ENCODE data around the gene ECI1. TPM values are rescaled to one million over a fixed set of nuclear protein-coding genes. Genes with fewer than 3 reads are reported as not detected.

Gene ECI1
- total RNA-seq, 2 donors from 2014 or later: 71.8 to 108 TPM

DNA sequence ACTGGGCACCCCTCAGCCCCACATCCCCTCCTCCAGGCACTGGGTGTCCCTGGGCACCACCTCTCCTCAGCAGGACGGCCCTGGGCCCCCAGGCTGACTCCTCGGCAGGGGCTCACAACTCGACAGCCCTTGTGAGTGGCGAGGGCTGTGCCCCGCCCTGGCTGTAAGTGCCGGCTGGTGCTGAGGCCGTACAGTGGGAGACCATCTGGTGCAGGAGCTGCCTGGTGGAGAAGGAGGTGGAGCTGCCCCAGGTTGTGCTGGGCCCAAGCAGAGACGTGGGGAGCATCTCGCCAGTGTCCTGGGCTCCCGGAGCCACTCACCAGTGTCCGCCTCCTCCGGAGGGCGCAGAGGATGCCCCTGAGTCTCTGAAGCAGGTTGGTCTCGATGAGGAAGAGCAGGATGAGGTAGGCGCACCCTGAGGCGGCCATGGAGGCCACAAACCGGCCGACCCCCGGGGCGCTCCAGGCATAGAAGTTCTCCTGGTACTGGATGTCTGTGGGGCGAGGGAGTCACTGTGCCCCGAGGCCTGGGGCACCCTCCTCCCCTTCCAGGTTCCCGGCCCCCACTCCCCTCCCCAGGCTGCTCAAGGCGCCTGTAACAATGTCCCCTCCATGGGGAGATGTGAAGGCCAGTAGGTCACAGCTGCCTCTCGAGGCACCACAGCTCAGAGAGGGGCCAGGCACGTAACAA is 31.6 kb upstream of the ECI1 start:
- H3K36me3 ChIP-seq: peaks cover 36% of the 10 kb centered on the region
- H3K4me1 ChIP-seq: no peaks in the 10 kb centered on the region
- no peaks in the 10 kb centered on the region for H3K9me3 ChIP-seq
- no peaks in the 10 kb centered on the region for H3K27me3 ChIP-seq
- no peak overlapping the region for H3K27ac ChIP-seq
- TF ChIP-seq, protein P1, sequence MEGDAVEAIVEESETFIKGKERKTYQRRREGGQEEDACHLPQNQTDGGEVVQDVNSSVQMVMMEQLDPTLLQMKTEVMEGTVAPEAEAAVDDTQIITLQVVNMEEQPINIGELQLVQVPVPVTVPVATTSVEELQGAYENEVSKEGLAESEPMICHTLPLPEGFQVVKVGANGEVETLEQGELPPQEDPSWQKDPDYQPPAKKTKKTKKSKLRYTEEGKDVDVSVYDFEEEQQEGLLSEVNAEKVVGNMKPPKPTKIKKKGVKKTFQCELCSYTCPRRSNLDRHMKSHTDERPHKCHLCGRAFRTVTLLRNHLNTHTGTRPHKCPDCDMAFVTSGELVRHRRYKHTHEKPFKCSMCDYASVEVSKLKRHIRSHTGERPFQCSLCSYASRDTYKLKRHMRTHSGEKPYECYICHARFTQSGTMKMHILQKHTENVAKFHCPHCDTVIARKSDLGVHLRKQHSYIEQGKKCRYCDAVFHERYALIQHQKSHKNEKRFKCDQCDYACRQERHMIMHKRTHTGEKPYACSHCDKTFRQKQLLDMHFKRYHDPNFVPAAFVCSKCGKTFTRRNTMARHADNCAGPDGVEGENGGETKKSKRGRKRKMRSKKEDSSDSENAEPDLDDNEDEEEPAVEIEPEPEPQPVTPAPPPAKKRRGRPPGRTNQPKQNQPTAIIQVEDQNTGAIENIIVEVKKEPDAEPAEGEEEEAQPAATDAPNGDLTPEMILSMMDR (IDR thresholded peaks at IDR 0.05): no peak
- no peak overlapping the region for H3K4me3 ChIP-seq
- no peak for DNase-seq (ENCODE audit: low spot score)

DNA sequence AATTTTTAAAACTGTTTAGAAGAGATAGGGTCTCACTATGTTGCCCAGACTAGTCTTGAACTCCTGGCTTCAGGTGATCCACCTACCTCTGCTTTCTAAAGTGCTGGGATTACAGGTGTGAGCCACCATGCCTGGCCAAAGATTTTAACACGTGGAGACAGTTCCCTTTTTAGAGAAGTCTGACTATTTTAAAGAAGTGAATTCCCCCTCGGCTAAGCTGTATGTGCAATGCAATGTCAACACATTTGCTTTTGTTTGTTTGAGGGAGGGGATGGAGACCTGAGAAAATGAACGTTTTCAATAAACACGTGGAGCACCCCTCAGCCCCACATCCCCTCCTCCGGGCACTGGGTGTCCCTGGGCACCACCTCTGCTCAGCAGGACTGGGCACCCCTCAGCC is 30.9 kb upstream of the ECI1 start:
- H3K9me3 ChIP-seq: no peaks in the 10 kb centered on the region
- peaks cover 33% of the 10 kb centered on the region for H3K36me3 ChIP-seq

DNA sequence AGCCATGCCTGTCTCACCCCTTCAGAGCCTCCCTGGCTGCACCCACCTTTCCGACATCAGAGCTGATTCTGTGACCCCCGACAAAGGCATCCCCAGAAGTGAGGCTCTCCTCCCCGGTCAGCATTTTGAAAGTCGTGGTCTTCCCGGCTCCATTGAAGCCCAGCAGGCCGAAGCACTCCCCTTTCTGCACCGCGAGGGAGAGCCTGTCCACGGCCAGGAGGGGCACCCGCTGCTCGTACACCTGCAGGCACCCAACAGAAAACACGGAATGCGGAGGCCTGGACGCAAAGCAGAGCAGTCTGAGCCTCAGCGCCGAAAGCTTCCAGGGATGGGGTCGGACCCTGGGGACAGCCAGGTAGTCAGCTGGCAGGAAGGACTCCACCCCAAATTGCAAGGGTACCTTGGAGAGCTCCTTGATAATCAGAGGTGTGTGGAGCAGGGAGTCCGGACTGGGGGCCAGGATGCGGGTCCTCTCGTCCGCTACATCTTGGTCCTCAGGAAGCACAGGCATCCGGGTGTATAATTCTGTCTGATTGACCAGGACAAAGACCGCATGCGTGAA is 29.7 kb upstream of the ECI1 start:
- TF ChIP-seq, protein P1 (IDR thresholded peaks at IDR 0.05): no peak
- no peaks in the 10 kb centered on the region for H3K27me3 ChIP-seq
- H3K4me1 ChIP-seq: no peaks in the 10 kb centered on the region
- H3K9me3 ChIP-seq: no peaks in the 10 kb centered on the region
- H3K36me3 ChIP-seq: peaks cover 26% of the 10 kb centered on the region
- no peak overlapping the region for H3K27ac ChIP-seq
- DNase-seq (ENCODE audit: low spot score): no peak
- no peak overlapping the region for H3K4me3 ChIP-seq

More for the DNA sequence above, 30.9 kb upstream of the ECI1 start:
- no peak for DNase-seq (ENCODE audit: low spot score)
- H3K4me3 ChIP-seq: no peak overlapping the region
- no peaks in the 10 kb centered on the region for H3K4me1 ChIP-seq
- TF ChIP-seq, protein P1 (IDR thresholded peaks at IDR 0.05): no peak
- H3K27ac ChIP-seq: no peak overlapping the region
- no peaks in the 10 kb centered on the region for H3K27me3 ChIP-seq

DNA sequence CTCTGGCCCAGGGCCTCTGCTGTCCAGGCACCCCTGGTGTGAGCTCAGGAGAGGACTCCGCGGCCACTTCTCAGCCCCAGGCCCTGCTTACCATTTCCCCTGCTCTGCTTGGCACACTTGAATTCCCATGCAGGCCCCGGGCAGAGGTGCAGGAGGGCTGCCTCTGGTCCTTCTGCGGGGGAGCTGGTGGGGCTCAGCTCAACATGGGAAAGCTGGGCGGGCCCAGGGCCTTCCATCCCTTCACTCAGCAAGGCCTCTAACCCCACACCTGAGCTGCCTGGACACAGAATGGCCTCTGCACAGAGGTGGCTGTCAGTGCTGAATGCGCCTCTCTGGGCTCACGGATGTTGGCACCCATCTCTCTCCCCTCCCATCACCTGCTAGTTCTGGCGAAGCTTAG is 29.1 kb upstream of the ECI1 start:
- Histone ChIP-seq H3K27me3 (no peaks in the 10 kb centered on the region), H3K4me1 (no peaks in the 10 kb centered on the region), H3K9me3 (no peaks in the 10 kb centered on the region), H3K4me3 (no peak overlapping the region), H3K36me3 (peaks cover 19% of the 10 kb centered on the region), H3K27ac (no peak overlapping the region)
- TF ChIP-seq, protein P1 (IDR thresholded peaks at IDR 0.05): no peak
- no peak for DNase-seq (ENCODE audit: low spot score)

DNA sequence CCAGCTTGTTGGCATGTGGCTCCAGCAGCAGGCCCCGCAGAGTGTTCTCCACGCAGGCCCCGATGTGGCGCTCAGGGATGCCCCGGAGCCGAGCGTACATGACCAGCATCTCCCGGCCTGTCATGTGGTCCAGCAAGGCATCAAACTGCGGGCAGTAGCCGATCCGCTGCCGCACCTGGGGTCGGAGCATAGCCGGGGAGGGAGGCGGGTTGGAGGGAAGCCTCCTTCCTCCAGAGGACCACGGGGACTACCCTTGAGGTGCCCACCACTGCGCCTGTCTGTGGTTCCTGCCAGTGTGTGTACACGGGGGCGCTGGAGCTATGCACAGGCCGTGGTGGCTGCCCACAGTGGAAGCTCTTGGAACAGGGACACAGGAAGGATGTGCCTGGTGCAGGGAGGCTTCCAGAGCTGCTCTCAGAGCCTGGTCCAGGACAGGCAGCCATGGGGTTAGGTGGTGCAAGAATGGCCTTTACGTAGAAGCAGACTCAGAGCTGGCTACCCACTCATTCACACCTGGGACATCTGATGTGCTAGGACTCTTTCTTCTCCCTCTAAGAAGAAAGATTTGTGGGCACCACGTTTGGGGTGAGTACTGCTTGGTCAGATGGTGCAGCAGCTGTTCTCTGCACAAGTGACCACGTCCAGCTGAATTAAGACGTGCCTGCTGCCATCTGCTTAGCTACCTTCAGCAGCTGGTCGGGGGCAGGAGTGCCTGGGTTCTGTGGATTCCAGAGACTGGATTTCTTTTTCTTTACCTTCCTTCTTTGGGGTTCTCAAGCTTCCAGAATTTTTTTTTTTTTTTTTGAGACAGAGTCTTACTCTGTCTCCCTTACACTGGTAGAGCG is 27.8 kb upstream of the ECI1 start:
- H3K4me3 ChIP-seq: no peak overlapping the region
- TF ChIP-seq, protein P1 (IDR thresholded peaks at IDR 0.05): no peak
- no peak overlapping the region for H3K27ac ChIP-seq
- DNase-seq (ENCODE audit: low spot score): no peak
- peaks cover 7% of the 10 kb centered on the region for H3K36me3 ChIP-seq
- H3K27me3 ChIP-seq: no peaks in the 10 kb centered on the region
- H3K9me3 ChIP-seq: no peaks in the 10 kb centered on the region
- H3K4me1 ChIP-seq: no peaks in the 10 kb centered on the region

Data from right atrium auricular region (tissue), 2 donors.